Hematopoietic multipotent progenitor cell (in vitro differentiated cells): Measurements from ENCODE around the gene GOLGA6D. TPM values are rescaled to one million over a fixed set of nuclear protein-coding genes. Genes with fewer than 3 reads are reported as not detected.
"Not testable (repeated sequence)": the region's sequence is repeated elsewhere in the genome, so short reads cannot be mapped to it uniquely, and the experiment has no call there.

Experiments
- DNase-seq, 3 donors: peaks; one replicate each; pipeline ENCODE4 v3.0.0-alpha.2; 2011 to 2015; ENCODE audit warnings: low read depth in 2 of 3, low spot score in 2 of 3
- total RNA-seq: library from RNA; depleted of rRNA; stranded (reverse); fragments of >200 nt; gene quantifications from one replicate; pipeline ENCODE4 v1.2.3, GENCODE V29; 2012

The GOLGA6D gene, protein sequence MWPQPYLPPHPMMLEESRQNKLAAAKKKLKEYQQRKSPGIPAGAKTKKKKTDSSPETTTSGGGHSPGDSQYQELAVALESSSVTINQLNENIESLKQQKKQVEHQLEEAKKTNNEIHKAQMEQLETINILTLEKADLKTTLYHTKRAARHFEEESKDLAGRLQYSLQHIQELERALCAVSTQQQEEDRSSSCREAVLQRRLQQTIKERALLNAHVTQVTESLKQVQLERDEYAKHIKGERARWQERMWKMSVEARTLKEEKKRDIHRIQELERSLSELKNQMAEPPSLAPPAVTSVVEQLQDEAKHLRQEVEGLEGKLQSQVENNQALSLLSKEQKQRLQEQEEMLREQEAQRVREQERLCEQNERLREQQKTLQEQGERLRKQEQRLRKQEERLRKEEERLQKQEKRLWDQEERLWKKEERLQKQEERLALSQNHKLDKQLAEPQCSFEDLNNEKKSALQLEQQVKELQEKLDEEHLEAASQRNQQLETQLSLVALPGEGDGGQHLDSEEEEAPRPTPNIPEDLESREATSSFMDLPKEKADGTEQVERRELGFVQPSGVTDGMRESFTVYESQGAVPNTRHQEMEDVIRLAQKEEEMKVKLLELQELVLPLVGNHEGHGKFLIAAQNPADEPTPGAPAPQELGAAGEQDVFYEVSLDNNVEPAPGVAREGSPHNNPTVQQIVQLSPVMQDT
- under 0.01 TPM for total RNA-seq

DNA sequence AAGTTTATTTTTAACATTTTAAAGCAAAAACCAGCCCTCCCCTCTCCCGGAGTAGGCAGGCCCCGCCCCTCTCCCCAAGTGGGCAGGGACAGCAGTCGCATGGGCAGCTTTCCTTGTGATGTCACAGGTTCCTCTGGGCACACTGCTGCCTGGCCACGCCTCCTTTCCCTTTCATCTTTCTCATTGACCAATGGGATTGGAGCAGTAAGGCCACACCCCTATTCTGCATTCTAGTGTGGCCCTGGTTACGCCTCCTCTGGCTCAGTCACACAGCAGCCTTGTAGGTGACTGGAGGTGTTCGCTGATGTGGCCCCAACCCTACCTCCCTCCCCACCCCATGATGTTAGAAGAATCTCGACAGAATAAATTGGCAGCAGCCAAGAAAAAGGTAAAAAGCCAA lies at the start of gene GOLGA6D:
Gene GOLGA6D, plus strand, starts transcription at position 264 of the 400 bp plus-strand sequence. Its CDS starts 41 bp downstream, at position 305.
- not testable (repeated sequence) for DNase-seq

DNA sequence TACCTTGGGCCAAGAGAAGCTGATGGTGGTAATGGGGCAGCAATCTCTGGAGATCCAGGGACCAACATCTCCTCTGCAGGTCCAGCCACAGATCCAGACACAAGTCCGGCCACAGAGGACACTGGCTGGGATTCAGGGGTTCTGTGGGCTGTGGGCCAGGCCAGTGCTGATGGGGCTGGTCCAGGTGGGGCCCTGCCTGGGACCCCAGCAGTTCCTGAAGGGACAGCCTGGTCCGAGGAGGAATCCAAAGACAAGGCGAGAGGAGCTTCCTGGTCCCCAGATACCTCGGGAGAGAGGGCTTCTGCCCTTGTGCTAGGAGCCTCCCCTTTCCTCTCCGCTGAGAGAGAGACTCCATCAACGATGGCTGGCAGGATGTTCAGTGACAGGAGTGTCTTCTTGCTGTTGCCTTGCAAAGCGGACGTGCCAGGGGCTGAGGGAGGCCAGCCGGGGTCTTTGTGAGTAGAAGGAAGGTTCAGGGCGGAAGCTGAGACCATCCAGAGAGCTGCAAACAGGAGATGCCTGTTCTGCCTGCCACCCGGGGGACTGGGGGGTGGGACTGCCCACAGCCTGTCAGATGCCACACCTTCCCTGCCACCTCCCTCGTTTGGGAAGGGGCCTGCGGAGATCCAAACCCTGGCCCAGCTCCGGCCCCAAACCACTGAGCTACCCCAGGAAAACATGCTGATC lies 49.0 kb upstream of the GOLGA6D start:
- no peak for DNase-seq

DNA sequence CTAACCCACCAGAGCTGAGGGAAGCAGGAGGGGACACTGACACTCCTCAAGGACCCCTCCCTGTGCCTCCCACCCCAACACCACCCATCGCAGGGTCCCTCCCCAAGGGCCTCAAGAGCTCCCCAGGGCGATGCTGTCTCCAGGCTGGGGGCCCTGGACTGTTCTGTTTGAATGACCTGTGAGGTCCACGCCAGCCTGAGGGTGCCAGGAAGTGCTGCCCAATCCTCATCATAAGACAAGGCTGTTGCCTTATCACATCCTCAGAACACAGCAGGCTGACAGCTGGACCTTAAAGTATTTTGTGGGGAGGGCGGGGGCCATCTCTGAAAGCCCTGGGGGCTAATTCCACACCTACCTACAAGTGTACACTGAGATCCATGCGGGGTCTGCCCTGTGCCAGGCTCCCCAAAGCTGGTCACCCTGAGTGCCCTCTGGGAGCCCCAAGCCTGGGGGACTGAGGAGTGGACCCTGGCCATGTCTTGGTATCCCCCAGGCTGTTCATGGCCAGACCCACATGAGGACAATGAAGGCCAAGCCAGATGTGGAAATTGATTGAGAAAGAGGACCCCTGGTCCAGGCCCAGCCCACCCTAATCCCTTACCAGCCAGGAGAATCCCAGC lies 48.3 kb upstream of the GOLGA6D start:
- no peak for DNase-seq

DNA sequence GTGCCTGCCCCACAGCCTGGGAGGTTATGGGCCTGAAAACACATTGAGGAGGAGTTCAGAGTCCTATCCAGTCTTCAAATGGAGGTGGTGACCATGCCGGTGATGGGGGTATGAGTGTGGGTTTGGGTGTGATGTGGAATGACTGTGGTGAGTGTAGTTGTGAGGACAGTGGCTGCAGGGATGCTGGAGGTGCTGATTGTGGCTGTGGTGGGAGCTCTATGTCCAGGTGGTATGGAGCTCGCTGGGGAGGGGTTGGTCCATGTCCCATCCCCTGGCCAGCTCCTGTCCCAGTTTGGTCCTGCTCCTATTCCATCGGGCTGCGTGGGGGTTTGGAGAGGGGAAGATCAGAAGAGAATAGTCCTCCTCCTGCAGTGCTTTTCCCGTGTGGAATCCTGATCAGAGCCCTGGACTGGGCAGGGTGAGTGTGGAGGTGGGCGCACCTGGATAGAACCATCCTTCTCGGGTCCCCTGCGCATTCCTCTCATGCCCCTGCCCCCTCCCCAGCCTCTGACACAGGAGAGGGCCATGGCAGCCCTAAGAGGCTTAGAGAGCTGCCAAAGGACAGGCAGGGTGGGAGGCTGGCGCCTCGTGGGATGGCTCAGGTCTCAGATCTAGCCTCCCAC lies 47.5 kb upstream of the GOLGA6D start:
- no peak for DNase-seq

DNA sequence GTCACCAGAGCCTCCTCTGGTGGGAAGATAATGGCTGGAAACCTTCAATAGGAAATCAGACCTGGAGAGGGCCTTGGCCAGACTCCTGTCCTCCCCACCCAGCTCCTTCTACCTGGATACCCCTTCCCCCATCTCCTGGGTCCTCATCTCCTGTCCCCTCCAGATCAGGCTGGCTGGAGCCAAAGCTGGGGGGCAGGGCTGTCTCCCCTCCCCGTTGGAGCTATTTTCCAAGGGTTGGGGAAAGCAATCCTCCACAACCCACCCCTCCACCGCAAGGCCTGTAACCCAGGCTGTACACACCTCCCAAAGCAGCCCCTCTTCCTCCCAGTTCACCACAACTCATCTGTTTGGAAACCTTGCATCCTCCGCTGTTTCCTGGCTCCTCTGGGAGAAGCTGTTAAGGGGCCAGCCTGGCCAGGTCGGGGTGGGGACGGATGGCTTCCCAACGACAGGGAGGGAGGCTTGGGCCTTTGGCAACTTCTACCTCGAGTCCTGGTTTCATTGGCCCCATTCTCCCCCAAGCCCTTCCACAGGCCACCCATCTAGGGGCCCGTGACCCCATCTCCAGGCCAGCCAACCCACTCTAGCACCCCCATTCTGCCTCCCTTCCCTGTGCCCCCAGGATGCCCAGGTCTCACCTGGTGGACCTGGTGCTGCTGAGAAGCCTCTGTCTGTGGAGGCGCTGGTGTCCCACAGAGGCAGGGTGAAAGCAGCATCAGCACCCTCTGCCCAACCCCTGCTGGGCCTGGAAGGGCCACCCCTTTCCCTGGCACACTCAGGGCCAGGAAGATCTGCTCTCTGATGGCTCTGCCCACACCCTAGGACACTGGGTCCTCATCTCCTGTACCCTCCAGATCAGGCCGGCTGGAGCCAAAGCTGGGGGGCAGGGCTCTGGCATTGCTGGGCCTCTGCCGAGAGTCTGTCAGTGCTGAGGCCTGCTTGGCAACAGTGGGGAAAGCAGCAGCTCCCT lies 46.6 kb upstream of the GOLGA6D start:
- no peak for DNase-seq

DNA sequence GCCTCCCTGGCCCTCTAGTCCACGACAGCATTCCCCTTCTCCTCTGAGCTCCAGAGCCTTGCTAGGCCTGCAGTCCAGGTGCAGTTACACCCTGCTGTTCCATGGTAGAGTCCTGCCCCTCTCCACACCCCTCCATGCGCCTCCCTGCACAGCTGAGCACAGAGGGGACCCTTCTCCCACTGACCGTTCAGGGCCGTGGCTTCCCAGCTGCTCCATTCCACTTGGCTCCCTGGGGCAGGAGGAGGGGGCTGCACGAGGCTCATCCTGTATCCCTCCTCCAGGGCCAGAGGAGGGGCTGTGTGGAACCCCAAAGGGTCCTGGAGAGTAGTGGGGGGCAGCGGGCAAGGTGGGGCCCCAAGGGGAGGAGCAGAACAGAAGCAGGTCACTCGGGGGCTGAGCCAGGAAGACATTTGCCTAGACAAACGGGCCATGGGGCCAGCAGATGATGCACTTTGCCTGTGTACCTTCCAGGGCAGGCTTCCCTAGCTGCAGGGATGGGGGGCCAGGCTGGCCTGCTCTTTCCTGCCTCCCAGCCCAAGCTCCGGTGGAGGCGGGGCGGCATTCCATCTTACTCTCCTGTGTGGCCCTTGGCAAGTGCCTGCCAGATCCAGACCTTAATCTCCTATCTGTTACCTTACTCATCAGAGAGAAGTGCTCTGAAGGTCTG lies 45.2 kb upstream of the GOLGA6D start:
- DNase-seq, result no peak

DNA sequence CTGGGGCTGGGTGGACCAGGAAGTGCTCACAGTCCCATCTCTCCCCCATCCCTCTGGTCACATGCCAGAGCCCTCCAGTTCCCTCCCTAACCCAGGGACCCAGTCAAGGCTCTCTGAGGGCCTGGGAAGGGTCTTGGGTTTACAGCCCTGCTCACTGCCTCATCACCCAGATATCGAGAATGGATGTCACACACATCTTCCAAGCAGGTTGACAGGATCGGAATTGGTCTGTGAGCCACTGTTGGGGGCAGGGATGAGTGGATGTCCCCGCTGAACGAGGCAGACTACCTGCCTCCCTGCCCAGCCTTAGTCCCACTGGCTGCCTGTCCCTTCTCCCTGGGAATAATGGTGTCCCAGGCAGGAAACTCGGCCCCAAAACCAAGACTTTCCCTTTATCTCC lies 44.5 kb upstream of the GOLGA6D start:
- DNase-seq, result no peak

DNA sequence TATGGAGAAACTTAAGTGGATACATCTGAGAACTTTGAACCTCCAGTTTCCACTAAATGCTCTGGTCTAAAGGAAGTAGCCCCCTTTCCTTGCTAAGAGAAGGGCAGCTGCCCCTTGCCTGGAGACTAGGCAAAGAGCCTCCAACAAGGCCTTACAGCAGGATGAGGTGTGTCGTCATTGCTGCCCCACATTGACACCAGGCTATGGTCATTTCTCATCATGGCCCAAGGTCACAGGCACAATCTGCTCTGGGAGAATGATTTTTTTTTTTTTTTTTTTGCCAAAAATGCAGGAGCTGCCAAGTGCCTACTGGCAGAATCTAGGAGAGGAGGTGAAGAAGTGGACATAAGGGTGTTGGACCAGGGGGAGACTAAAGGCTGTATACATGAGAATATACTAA lies 36.9 kb upstream of the GOLGA6D start:
- DNase-seq, result not testable (repeated sequence)

DNA sequence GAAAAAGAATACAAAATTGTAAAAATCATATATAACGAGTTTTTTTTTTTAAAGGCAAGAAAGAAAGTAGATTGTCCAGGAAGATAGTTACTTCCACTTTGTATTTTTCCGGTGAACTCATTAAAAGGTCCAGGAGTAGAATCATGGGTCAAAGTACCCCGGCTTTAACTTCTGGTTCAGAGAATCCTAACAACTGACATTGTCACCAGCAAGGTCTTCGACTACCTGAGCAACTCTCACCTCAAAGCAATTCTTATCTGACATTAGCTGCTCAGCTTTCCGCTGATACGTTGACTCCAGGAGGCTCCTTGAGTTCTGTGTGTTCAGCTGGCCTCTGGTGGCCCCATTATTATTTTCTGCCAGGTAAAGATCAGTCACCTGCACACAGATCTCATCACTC lies 33.6 kb upstream of the GOLGA6D start:
- DNase-seq, result not testable (repeated sequence)

DNA sequence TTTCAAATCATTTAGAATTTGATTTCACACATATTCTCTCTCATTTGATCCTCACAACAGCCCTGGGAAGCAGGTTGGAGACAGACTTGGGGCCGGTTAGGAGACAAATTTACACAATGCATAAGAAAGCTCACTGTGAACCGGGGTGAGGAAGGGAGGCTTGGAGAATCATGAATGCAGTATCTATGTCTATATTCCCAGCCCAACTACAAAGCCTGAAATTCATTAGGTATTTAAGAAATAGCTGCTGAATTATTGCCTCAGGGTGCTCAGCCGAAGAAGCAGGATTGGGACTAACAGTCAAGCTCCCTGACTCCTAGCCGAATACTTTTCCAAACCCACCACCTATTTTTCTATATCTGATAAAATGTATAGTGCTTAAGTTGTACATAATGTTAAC lies 32.9 kb upstream of the GOLGA6D start:
- no peak for DNase-seq

DNA sequence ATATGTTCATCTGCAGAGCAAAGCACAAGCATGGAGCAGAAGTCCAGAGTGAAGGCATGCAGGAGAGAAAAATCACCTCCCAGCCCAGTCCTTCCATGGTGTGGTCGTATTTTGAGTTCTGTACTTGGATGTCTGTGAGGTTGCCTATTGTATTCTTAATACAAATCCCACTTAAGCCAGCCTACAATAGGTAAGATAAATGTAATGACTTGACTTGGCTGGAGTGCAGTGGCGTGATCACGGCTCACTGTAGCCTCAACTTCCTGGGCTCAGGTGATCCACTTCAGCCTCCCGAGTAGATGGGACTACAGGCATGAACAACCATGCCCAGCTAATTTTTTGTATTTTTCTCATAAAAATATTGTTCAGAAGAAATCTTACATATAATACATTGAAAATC lies 31.3 kb upstream of the GOLGA6D start:
- not testable (repeated sequence) for DNase-seq

DNA sequence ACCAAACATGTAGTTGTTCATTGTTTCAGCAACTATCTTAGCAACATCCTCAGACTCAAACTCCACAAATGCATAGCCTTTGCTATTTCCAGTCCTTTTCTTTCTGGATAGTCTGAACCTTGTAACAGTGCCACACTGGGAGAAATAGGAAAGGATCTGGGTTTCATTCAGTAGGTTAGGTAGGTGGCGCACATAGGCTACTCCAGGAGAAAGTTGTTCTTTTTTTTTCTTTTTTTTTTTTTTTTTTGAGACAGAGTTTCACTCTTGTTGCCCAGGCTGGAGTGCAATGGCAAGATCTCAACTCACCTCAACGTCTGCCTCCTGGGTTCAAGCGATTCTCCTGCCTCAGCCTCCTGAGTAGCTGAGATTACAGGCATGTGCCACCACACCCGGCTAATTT lies 30.4 kb upstream of the GOLGA6D start:
- DNase-seq, result not testable (repeated sequence)

DNA sequence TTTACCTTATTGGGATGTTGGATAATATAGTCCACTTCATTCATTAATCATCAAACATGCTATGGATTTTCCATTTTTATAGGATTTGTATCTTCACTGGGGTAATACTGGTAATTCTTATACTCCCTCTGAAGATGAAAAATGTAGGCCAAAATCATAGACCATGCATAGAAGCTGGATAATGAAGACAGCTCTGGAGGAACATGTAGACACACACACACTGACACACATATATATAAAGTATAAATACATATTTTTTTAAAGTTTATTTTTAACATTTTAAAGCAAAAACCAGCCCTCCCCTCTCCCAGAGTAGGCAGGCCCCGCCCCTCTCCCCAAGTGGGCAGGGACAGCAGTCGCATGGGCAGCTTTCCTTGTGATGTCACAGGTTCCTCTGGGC lies 24.6 kb upstream of the GOLGA6D start, which contains the start of gene GOLGA6C:
Gene GOLGA6C, plus strand, starts transcription at position 301 of the 400 bp plus-strand sequence. CDS start 265 bp downstream, outside the sequence.
- DNase-seq, result not testable (repeated sequence)

DNA sequence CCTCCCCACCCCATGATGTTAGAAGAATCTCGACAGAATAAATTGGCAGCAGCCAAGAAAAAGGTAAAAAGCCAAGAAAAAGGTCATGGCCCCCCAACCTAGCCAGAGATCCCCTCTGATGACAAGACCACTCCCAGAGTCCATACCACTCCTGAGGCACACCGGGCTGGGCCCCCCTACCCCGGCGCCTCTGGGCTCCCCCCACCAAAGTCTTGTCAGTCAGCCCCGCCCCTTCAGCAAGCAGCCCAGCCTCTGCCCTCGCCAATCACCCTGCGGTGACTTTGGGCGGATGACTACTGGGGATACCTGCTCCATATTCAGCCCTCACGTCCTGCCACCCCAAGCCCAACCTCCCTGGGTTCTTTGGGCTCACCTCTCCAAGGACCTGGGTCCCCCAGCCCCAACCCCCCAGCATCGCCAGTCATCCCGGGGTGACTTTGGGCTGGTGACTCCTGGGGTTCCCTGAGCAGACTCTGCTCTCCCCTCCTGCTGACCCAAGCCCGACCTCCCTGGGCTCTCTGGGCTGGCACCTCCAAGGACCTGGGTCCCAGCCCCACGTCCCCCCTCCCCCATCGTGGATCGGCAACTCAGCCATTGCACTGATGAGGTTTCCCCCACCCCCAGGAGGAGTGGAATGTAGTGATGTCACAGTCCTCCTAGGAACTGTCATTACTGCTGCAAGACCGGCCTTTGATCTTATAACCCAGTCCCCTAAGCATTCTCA lies 23.9 kb upstream of the GOLGA6D start:
- DNase-seq, result not testable (repeated sequence)

DNA sequence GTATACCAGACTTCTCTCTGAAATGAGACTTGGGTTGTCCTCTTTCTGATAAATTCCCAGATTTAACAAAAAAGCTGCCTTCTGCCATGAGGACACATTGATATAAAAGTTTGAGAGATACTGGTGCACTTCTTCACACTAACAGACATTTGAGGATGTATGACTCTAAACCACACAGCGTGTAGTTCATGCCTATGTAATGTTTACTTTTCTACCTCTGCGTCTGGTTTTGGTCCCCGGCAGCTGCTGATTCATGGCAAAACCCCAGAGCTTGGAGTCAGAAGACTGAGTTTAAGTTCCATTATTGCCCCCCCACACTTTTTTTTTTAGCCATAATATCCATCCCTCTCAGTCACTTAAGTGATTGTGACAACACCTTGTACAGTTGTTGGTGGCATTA lies 22.8 kb upstream of the GOLGA6D start:
- not testable (repeated sequence) for DNase-seq

DNA sequence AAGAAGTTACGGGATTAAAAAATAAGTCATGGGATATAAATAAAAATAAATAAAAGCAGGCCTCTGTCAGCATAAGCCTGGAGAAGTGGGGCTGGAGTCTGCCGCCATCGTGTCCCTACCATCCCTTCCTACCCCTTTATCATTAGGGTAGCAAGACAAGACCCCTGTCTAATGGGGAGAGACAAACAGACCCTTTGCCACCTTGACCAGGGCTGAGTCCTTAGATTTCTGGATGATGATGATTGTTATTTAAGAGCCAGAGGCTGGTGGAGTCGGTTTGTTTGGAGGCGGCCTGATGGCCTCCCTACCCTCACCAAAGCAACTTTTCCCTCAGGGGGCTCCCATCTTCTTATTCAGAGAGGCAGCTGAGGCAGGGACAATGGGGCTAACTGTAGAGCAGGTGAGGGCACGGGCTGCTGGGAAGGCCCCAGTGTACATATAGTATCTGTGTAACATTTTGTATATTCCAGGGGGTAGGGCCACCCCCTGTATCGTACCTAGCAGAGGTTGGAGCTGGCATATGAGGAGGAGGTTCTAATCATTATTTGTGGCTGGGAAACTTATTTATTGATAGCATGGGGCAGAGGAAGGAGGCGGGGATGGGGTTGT lies 8.8 kb upstream of the GOLGA6D start:
- not testable (repeated sequence) for DNase-seq

DNA sequence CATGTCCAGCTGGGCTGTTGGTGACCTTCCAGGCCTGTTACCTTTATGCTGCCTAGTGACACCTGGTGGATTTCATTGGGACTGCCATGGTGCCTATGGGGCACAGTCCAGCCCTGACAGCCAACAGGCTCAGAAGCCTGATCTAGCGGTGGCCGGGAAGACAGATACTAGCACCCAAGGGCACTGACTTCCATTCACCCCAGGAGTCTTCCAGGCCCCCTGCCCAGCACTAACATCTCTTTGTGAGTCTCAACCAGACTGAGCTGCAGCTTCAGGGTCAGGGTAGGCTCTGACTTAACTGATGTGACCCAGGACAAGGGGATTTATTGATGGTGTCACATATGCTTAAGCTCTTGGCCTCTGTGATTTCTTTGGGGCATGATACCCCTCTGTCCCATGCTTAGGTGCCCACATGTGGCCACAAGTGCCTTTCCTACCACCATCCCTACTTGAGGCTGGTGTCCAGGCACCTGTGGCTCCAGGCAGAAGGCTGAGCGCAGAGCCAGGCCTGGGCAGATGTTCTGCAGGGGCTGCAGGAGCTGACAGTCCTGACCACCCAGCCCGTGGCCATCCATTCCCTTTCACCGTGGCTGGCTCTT lies 8.0 kb upstream of the GOLGA6D start:
- DNase-seq, result peak in 2 of 3 donors; percentile 10 to 12
